KMS-11 (cell line): ENCODE results near the gene FAM219A.

ENCODE experiments used
- H2AFZ ChIP-seq: fragments of 200-600 bp; sonication (generic); 2 replicates; pipeline ENCODE4 v1.6.1; 2016; ENCODE audit warnings: antibody characterized with exemption, mixed run types, low read depth
- H3K27ac ChIP-seq: fragments of 200-600 bp; sonication (generic); 2 replicates; pipeline ENCODE4 v1.6.1; 2016; ENCODE audit warnings: mild to moderate bottlenecking, mixed run types
- H3K27me3 ChIP-seq: fragments of 200-600 bp; sonication (generic); 2 replicates; pipeline ENCODE4 v1.6.1; 2017; ENCODE audit warnings: mild to moderate bottlenecking, low read depth, mixed run types, moderate library complexity; ENCODE audit not compliant: insufficient read depth
- H3K36me3 ChIP-seq: fragments of 200-600 bp; sonication (generic); 2 replicates; pipeline ENCODE4 v1.6.1; 2017; ENCODE audit warnings: mild to moderate bottlenecking, mixed run types; ENCODE audit not compliant: insufficient read depth
- H3K4me1 ChIP-seq: fragments of 200-600 bp; sonication (generic); 2 replicates; pipeline ENCODE4 v1.6.1; 2016; ENCODE audit warnings: mild to moderate bottlenecking, low read depth, mixed run types; ENCODE audit not compliant: poor library complexity, severe bottlenecking
- H3K4me2 ChIP-seq: fragments of 200-600 bp; sonication (generic); 2 replicates; pipeline ENCODE4 v1.7.0; 2016; ENCODE audit warnings: mild to moderate bottlenecking, mixed run types
- H3K4me3 ChIP-seq: fragments of 200-600 bp; sonication (generic); IDR thresholded peaks from 2 replicates; pipeline ENCODE4 v1.6.1; 2017; ENCODE audit warnings: low read depth, low read length, mixed read lengths; ENCODE audit not compliant: insufficient read depth
- H3K79me2 ChIP-seq: fragments of 200-600 bp; sonication (generic); 2 replicates; pipeline ENCODE4 v1.6.1; 2016; ENCODE audit warnings: low read depth, mixed run types; ENCODE audit not compliant: insufficient read depth
- H3K9ac ChIP-seq: fragments of 200-600 bp; sonication (generic); 2 replicates; pipeline ENCODE4 v1.6.1; 2016; ENCODE audit warnings: mild to moderate bottlenecking, mixed run types
- H4K20me1 ChIP-seq: fragments of 200-600 bp; sonication (generic); 2 replicates; pipeline ENCODE4 v1.6.1; 2016; ENCODE audit warnings: mild to moderate bottlenecking, mixed run types; ENCODE audit not compliant: insufficient read depth
- TF ChIP-seq, protein P1 (sequence below): fragments of 200-600 bp; sonication (generic); conservative IDR thresholded peaks from 2 replicates; pipeline ENCODE4 v1.6.1; 2017; ENCODE audit warnings: low read depth, mild to moderate bottlenecking, antibody characterized with exemption, low read length, moderate library complexity, mixed read lengths

FAM219A gene

DNA sequence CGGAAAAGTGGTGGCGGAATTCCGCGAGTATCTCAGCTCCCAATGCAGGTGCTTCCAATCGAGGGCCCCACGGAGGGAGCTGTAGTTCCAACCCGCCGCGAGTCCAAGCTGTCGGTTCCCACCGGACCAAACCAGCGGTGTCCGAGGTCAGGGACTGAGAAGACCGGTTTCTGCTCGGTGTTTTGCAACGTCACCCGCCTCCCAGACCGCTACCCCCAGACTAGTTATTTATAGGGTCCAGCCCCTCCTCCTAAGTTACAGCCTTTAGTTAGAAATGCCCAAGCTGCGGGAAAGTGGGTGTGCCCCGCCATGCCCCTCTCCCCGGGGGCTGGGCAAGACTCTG, 81.0 kb downstream of the FAM219A start:
- no peaks in the 10 kb centered on the region for H3K79me2 ChIP-seq
- peaks cover 26% of the 10 kb centered on the region for H3K4me1 ChIP-seq
- H3K36me3 ChIP-seq: no peaks in the 10 kb centered on the region
- H3K27ac ChIP-seq: no peak overlapping the region
- TF ChIP-seq, protein P1, sequence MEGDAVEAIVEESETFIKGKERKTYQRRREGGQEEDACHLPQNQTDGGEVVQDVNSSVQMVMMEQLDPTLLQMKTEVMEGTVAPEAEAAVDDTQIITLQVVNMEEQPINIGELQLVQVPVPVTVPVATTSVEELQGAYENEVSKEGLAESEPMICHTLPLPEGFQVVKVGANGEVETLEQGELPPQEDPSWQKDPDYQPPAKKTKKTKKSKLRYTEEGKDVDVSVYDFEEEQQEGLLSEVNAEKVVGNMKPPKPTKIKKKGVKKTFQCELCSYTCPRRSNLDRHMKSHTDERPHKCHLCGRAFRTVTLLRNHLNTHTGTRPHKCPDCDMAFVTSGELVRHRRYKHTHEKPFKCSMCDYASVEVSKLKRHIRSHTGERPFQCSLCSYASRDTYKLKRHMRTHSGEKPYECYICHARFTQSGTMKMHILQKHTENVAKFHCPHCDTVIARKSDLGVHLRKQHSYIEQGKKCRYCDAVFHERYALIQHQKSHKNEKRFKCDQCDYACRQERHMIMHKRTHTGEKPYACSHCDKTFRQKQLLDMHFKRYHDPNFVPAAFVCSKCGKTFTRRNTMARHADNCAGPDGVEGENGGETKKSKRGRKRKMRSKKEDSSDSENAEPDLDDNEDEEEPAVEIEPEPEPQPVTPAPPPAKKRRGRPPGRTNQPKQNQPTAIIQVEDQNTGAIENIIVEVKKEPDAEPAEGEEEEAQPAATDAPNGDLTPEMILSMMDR: no peak
- no peaks in the 10 kb centered on the region for H3K27me3 ChIP-seq
- H4K20me1 ChIP-seq: no peaks in the 10 kb centered on the region
- H3K4me3 ChIP-seq: no peak overlapping the region
- H3K4me2 ChIP-seq: peak overlapping the region; percentile 94
- H2AFZ ChIP-seq: peak overlapping the region; percentile 94
- H3K9ac ChIP-seq: peak overlapping the region; percentile 18; the same call in 1 of the 2 replicates

DNA sequence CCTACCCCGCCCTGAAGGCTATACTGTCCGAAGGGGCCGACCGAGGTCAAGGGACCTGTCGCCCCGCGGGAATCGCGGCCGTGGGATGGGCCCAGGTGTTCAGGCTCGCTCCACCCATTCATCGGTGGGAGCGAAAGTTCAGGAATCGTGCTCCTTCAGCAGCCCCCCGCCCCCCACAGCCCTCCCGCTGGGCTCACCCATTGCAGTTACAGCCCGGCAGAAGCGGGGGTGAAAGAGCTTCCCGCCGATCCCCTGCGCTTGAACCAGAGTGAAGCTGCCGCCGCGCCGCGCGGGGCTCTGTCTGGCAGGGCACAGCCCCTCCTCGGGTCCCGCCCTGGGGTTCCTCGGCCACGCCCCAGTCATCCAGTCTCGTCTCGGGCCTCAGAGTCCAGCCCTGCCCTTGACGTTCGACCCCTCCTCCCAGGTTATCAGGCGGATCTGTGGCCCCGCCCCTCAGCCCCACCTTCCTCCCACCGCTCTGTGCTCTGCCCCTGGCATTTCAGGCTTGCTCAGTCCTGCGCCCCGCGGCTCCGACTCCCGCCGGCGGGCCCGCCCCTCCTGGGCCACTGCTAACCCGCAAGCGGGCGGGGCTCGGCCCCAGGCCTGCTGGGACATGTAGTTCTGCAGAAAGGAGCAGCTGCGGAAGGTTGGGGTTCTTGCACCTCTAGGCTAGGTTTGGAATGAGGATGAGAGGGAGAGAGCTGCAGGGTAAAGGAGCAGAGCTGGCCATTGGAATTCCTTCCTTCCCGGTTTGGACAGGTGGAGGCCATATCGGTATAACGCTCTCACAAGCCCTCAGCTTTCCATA, 81.6 kb downstream of the FAM219A start, which contains the start of gene MYORG:
MYORG (minus strand) TSS at position 303 of the 808 bp plus-strand sequence. CDS start 3,955 bp downstream, outside the sequence.
- Histone ChIP-seq H3K4me1 (peaks cover 26% of the 10 kb centered on the region), H3K4me2 (peak within 1 kb of the TSS; percentile 94), H3K27ac (no peak within 1 kb of the TSS), H3K9ac (peak within 1 kb of the TSS; percentile 32; the same call in 1 of the 2 replicates), H2AFZ (peak within 1 kb of the TSS; percentile 94), H4K20me1 (no peaks in the 10 kb centered on the region), H3K4me3 (no peak within 1 kb of the TSS), H3K36me3 (no peaks in the 10 kb centered on the region), H3K27me3 (no peaks in the 10 kb centered on the region), H3K79me2 (no peaks in the 10 kb centered on the region)
- TF ChIP-seq, protein P1: no peak

DNA sequence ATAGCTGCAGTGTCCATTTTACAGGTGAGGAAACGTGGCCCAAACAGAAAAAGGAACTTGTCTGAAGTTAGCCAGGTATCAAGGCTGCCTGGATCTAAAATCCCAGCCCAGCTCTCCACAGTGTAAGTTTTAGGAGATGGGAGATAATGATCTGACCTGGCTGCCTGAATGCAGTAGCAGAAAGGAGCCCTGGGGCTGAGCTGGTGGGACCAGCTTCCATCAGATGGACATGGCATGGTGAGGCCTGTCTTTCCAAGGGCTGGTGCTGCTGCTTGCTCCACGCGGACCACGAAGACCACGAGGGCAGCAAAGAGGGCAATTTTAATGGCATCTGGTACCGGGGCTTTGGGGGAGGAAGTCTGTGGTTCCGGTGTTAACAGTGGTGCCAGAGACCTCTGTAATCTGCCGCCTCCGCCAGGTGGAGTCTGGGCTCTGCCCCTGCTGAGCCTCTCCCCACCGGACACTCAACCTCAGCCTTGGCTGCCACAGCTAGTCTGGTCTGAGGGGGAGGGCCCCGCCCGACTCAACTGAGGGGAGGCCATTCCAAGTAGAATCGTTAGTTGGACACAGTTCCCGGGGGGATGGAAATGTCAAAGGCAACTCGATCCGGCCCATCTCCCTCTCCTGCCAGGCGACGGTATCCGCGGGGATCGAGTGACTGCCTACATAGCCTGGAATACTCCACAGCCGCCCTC, 82.3 kb downstream of the FAM219A start:
- TF ChIP-seq, protein P1: peak; percentile 33; the same call in 1 of the 2 replicates
- Histone ChIP-seq H2AFZ (peak overlapping the region; percentile 94), H4K20me1 (no peaks in the 10 kb centered on the region), H3K4me1 (peaks cover 25% of the 10 kb centered on the region), H3K4me2 (peak overlapping the region; percentile 83), H3K27me3 (no peaks in the 10 kb centered on the region), H3K79me2 (no peaks in the 10 kb centered on the region), H3K4me3 (no peak overlapping the region), H3K36me3 (no peaks in the 10 kb centered on the region), H3K27ac (no peak overlapping the region), H3K9ac (peak overlapping the region; percentile 32; the same call in 1 of the 2 replicates)

DNA sequence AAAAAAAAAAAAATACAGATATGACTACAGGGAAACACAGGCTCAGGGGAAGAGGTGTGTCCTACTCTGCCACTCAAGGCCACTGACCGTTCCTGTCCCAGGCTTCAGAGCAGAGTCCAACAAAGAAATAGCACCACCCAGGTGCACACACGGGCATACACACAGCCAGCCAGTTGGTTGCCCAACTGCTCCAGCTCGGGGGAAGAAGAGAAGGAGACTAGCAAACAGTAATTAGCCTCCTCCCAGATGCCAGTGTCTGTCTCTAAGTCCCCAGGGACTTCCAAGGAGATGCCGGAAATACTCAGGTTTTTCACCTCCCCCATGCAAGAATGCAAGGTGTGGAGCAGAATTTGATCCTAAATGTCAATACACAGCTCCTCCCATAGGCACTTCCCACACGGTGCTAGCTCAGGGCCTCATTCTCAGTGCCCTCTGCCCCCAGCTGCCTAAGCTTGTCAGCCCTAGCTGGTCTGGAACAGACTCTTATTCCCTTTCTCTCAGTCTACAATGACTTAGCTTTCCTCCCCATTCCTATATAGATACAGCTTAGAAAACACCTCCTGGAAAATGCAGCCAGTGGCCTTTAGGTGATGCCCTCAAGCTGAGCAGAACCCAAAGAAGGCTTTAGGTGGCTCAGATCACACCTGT, 83.3 kb downstream of the FAM219A start:
- H3K4me2 ChIP-seq: peak overlapping the region; percentile 83; the same call in 1 of the 2 replicates

More for the DNA sequence above, 83.3 kb downstream of the FAM219A start:
- TF ChIP-seq, protein P1: no peak
- H3K4me1 ChIP-seq: peaks cover 17% of the 10 kb centered on the region
- no peaks in the 10 kb centered on the region for H3K79me2 ChIP-seq
- no peaks in the 10 kb centered on the region for H3K27me3 ChIP-seq
- H3K4me3 ChIP-seq: no peak overlapping the region
- H3K27ac ChIP-seq: no peak overlapping the region
- H3K9ac ChIP-seq: no peak overlapping the region
- H4K20me1 ChIP-seq: no peaks in the 10 kb centered on the region
- H3K36me3 ChIP-seq: no peaks in the 10 kb centered on the region
- H2AFZ ChIP-seq: no peak overlapping the region; the same call in 1 of the 2 replicates
